ENCODE results near the gene CALHM4.
"Not testable (repeated sequence)": the region's sequence is repeated elsewhere in the genome, so short reads cannot be mapped to it uniquely, and the experiment has no call there.

Gene CALHM4

DNA sequence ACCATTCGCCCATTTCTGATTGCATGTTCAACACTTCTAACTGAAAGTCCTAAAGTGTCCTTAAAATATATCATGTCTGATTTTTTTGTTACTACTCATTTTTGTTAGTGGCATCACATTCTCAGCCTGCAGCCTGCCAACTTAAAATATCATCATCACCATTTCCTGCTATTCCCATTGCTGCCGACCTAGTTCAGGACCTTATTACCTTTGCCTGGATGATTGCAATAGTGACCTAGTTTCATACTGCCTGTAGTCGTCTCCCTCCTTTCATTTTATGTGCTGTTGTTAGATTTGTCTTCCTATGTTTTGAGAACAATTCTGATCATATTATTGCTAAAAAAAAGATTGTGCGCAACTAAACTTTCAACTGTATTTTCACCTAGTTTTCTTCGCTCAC, 23.9 kb downstream of the CALHM4 start:
- DNase-seq (ENCODE audit: low spot score) = no peak

DNA sequence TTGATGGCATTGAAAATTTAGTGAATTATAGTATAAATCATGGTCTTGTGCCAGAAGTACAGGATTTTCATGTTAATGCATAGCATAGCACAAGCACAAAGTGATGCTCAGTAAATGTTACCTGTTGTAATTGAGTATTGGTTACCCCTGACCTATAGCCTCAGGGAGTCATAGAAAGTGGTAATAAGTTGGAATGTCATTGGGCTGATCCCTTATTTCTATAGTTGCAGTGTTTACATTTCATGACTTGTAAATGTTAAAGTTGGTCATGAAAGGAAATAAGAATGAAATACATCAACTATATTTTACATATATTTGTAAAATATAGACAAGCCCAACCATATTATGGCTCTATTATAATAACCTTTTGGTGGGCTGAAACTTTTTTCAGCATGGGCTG, 24.8 kb downstream of the CALHM4 start:
- no peak for DNase-seq (ENCODE audit: low spot score)

DNA sequence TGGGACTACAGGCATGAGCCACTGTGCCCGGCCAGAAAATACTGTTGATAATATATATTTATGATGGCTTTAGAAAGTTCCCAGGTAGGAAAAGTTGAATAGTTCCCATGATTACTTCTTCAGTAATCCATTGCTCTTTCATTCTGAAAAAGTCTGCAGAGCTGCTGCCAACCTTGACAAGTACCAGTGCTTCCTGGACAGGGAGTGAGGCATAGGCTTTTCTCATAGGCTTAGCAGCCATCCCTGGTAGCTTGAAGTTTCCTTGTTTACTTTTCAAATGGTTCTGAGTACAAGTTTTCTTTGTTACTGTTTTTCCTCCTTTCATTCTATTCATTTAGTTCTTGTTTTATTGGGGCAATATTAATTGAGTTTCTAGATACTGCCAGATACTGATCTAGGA, 25.6 kb downstream of the CALHM4 start:
- no peak for DNase-seq (ENCODE audit: low spot score)

DNA sequence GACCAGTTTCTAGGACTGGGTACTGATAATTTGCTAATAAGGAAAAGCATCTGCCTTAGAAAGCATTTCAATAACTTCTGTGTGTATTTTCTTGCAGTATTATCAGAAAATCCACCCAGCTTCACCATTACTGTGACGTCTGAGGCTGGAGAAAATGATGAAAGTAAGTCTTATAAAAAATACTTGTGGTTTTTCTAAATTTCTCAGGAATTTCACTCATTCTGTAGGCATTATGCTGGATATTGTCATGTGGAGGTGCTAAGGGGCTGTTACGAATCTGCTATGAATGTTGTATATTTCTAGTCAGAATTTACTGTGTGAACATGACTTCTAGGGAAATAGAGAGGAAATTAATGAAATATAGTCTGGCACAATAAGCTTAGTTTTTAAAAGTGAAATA, 26.6 kb downstream of the CALHM4 start:
- no peak for DNase-seq (ENCODE audit: low spot score)

DNA sequence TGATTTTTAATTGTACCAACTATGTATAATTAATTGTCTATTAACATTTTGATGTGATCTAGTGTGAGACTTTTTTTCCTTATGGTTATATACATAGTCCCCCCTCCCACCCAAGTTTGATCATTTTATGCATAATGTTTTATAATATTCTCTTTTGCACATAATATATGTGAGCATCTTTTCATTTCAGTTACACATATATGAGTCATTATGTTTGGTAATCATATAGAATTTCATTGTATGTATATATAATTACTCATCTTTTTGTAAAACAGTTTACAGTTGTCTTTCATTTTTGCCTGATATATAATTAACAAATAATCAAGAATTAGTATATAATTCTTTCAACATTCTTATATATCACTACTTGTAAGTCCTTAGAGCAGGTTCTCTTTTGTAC, 32.7 kb downstream of the CALHM4 start:
- DNase-seq (ENCODE audit: low spot score) = no peak

DNA sequence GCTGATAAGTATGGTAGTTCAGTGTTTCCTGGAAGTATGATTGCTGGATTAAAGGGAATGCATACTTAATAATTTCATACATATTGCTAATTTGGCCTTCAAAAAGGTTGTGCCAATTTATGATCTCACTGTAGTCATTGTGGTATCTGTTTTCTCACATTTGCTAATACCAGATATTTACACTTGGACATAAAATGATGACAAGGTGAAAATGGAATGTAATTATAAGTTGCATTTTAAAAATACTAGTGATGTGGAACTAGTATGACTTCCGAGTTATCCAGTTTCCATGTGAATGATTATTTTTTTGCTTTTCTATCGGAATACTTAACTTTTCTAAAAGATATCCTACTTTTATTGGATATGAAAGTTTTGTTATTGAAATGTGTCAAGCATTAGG, 33.2 kb downstream of the CALHM4 start:
- no peak for DNase-seq (ENCODE audit: low spot score)

DNA sequence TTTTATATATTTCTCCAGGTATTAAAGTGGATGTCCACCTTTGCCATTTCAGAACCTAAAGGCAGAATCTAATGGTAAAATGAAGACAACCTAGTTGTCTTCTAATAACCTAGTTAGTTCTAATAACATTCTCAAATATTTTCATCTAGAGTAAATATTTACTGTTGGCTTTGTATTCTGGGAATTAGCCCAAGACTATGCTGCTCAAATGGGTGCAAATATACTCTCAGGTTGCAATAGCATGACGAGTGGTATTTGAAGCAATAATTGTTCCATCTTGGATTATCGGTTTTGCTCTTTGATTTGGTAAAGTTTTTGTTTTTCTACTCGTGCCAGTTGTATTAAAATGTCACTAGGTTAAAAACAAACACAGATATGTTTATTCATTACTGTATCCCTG, 41.7 kb downstream of the CALHM4 start:
- DNase-seq (ENCODE audit: low spot score) = no peak

DNA sequence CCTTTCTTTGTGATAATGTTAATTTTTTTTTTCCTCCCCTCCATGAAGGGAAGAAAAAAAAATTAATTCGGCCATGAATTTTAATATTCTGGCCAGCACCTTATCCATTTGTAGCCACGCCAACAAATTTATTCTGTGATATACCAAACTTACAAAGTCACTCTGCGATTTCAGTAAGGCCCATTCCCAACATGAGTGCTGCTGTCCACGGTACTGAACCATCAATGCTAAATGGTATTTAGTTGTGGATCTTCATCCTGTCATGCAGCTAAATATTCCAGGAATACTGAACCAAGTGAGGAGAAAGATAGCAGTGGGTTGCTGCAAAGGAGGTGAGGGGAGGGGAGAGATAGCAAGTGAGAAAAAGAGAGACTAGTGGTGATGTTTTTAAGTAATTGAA, 43.3 kb downstream of the CALHM4 start:
- DNase-seq (ENCODE audit: low spot score) = no peak

DNA sequence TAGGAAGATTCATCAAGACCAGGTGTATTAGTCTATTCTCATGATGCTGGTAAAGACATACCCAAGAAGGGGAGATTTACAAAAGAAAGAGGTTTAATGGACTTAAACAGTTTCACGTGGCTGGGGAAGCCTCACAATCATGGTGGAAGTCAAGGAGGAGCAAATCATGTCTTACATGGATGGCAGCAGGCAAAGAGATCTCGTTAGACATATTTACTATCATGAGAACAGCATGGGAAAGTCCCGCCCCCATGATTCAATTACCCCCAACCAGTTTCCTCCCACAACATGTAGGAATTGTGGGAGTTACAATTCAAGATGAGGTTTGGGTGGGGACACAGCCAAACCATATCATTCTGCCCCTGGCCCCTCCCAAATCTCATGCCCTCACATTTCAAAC, 50.4 kb downstream of the CALHM4 start:
- DNase-seq (ENCODE audit: low spot score) = not testable (repeated sequence)

DNA sequence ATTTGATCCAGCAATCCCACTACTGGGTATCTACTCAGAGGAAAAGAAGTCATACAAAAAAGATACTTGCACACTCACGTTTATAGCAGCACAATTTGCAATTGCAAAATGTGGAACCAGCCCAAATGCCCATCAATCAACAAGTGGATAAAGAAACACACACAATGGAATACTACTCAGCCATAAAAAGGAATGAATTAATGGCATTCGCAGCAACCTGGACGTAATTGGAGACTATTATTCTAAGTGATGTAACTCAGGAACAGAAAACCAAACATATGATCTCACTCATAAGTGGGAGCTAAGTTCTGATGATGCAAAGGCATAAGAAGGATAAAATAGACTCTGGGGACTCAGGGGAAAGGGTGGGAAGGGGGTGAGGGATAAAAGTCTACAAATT, 51.3 kb downstream of the CALHM4 start:
- not testable (repeated sequence) for DNase-seq (ENCODE audit: low spot score)

DNA sequence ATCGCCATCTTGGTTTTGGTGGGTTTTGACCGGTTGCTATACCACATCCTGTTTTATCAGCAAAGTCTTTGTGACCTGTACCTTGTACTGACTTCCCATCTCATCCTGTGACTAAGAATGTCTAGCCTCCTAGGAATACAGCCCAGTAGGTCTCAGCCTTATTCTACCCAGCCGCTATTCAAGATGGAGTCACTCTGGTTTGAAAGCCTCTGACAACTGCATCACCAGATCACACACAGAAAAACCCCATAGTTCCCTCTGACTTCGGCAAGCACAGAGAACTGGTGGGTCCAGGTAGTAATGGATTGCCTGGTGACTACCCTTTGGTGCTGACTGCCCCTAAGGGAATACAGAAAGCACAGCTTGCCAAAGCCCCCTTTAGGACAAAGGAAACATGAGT, 52.4 kb downstream of the CALHM4 start:
- DNase-seq (ENCODE audit: low spot score) = no peak
